Measurements from ENCODE around the gene E2F6. TPM values are rescaled to one million over a fixed set of nuclear protein-coding genes. Genes with fewer than 3 reads are reported as not detected.

E2F6 gene
- total RNA-seq, 1 donor from 2014 or later: 22.9 TPM

DNA sequence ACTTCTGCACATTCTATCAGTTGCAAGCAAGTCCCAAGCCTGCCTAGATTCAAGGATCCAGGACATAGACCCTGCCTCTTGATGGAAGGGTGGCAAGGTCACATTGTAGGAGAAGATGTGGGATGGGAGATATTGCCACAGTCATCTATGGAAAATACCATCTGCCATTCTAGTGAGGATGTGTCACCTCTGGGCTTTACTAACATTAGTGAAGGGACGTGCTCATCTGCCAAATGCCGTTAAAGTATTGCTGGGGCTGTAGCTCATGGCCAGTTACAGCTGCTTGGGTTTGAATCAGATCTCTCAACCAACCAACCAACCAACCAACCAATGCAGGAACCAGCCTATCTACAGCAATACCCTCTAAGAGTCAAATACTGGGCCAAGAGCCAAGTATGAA, 49.0 kb downstream of the E2F6 start:
- Mint-ChIP-seq H3K27me3 (peaks cover 9% of the 10 kb centered on the region), H3K27ac (no peak overlapping the region), H3K9me3 (ENCODE audit: low read depth) (peaks cover 7% of the 10 kb centered on the region), H3K4me1 (ENCODE audit: low read depth) (no peaks in the 10 kb centered on the region), H3K36me3 (ENCODE audit: insufficient read depth) (no peaks in the 10 kb centered on the region), H3K4me3 (ENCODE audit: low read depth) (no peak overlapping the region)
- TF ChIP-seq, protein P1, sequence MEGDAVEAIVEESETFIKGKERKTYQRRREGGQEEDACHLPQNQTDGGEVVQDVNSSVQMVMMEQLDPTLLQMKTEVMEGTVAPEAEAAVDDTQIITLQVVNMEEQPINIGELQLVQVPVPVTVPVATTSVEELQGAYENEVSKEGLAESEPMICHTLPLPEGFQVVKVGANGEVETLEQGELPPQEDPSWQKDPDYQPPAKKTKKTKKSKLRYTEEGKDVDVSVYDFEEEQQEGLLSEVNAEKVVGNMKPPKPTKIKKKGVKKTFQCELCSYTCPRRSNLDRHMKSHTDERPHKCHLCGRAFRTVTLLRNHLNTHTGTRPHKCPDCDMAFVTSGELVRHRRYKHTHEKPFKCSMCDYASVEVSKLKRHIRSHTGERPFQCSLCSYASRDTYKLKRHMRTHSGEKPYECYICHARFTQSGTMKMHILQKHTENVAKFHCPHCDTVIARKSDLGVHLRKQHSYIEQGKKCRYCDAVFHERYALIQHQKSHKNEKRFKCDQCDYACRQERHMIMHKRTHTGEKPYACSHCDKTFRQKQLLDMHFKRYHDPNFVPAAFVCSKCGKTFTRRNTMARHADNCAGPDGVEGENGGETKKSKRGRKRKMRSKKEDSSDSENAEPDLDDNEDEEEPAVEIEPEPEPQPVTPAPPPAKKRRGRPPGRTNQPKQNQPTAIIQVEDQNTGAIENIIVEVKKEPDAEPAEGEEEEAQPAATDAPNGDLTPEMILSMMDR (IDR thresholded peaks at IDR 0.05; ENCODE audit: unreplicated experiment): no peak
- DNase-seq (ENCODE audit: low spot score, unreplicated experiment): no peak

- no peak for DNase-seq (ENCODE audit: low spot score, unreplicated experiment)
- Mint-ChIP-seq H3K27me3 (peaks cover 9% of the 10 kb centered on the region), H3K4me3 (ENCODE audit: low read depth) (no peak overlapping the region), H3K9me3 (ENCODE audit: low read depth) (peaks cover 7% of the 10 kb centered on the region), H3K4me1 (ENCODE audit: low read depth) (peaks cover 2% of the 10 kb centered on the region), H3K36me3 (ENCODE audit: insufficient read depth) (no peaks in the 10 kb centered on the region), H3K27ac (no peak overlapping the region)
- TF ChIP-seq, protein P1 (IDR thresholded peaks at IDR 0.05; ENCODE audit: unreplicated experiment): no peak
These were observed 49.8 kb downstream of the E2F6 start for GRCh38 chr2:11416186-11416585.

DNA sequence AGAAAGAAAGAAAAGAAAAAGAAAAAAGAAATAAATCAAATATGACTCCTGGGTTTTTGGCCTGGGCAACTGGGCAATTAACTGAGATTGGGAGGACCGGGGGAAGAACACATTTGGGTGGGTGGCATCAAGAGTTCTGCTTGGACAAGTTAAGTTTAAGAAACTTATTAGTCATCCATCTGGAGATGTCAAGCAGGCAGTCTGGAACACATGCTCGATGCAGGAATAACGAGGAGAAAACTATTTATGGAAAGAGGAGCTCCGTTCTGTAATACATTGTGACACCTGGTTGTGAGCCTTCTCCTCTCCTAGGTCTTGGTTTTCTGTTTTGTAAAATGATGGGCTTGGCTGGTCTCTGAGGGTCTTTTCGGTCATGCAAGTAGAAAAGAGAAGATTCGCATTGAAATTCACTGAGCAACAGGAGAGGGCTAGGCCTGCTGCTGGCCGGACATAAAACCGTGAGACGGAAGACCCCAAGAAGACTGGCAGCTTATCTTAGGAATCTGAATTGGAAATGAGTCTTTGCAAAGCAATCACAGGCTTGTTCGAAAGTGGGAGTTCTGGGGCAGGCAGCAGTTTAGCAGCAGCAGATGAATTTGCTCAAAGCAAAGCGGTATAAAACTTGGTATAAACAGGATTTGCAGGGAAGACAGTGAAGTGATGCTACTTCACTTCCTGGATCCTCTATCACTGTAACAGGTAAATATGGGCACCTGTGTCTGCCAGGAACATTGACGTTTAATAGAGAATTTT, 51.4 kb downstream of the E2F6 start:
- Mint-ChIP-seq H3K9me3 (ENCODE audit: low read depth) (peaks cover 7% of the 10 kb centered on the region), H3K36me3 (ENCODE audit: insufficient read depth) (no peaks in the 10 kb centered on the region), H3K4me3 (ENCODE audit: low read depth) (no peak overlapping the region), H3K27ac (peak overlapping the region; percentile 17), H3K27me3 (peaks cover 9% of the 10 kb centered on the region), H3K4me1 (ENCODE audit: low read depth) (peaks cover 2% of the 10 kb centered on the region)
- TF ChIP-seq, protein P1 (IDR thresholded peaks at IDR 0.05; ENCODE audit: unreplicated experiment): no peak
- no peak for DNase-seq (ENCODE audit: low spot score, unreplicated experiment)

DNA sequence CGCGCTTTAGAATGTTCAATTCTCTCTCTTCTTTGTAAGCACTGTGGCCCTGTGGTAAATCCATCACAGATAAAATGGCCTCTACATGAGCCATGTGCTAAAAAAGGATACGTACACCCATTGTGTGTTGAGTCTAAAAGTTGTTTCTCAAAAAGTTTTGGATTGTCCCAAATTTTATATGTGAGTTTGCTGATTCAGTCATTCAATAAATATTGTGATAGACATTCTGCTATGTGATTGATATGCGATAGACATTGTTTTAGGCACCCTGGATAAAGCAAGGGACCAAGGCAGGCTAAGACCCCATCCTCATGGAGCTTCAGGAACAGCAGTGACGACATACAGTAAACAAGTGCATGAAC, 53.5 kb downstream of the E2F6 start:
- TF ChIP-seq, protein P1 (IDR thresholded peaks at IDR 0.05; ENCODE audit: unreplicated experiment): no peak
- Mint-ChIP-seq H3K4me1 (ENCODE audit: low read depth) (peaks cover 2% of the 10 kb centered on the region), H3K4me3 (ENCODE audit: low read depth) (no peak overlapping the region), H3K36me3 (ENCODE audit: insufficient read depth) (no peaks in the 10 kb centered on the region), H3K27ac (no peak overlapping the region), H3K27me3 (peaks cover 9% of the 10 kb centered on the region), H3K9me3 (ENCODE audit: low read depth) (no peaks in the 10 kb centered on the region)
- DNase-seq (ENCODE audit: low spot score, unreplicated experiment): no peak

GRCh38 chr2:11411768-11412448, 54.1 kb downstream of the E2F6 start:
- DNase-seq (ENCODE audit: low spot score, unreplicated experiment): peak; percentile 16
- peaks cover 2% of the 10 kb centered on the region for H3K4me1 Mint-ChIP-seq (ENCODE audit: low read depth)
- no peak overlapping the region for H3K27ac Mint-ChIP-seq
- TF ChIP-seq, protein P1 (IDR thresholded peaks at IDR 0.05; ENCODE audit: unreplicated experiment): peak; percentile 77
- H3K36me3 Mint-ChIP-seq (ENCODE audit: insufficient read depth): no peaks in the 10 kb centered on the region
- no peaks in the 10 kb centered on the region for H3K9me3 Mint-ChIP-seq (ENCODE audit: low read depth)
- no peak overlapping the region for H3K4me3 Mint-ChIP-seq (ENCODE audit: low read depth)
- H3K27me3 Mint-ChIP-seq: peaks cover 9% of the 10 kb centered on the region

All from progenitor cell of endocrine pancreas (in vitro differentiated cells).